Measurements from ENCODE around the gene TMX1.

- TF ChIP-seq CTCF (IDR thresholded peaks at IDR 0.05) (no peak), POLR2A (IDR thresholded peaks at IDR 0.05) (no peak)
Measured at GRCh38 chr14:51293912-51294389, 53.9 kb downstream of the TMX1 start.

All from uterus (tissue), 2 donors.